ENCODE measurements around the gene ELOVL2.

The ELOVL2 gene

DNA sequence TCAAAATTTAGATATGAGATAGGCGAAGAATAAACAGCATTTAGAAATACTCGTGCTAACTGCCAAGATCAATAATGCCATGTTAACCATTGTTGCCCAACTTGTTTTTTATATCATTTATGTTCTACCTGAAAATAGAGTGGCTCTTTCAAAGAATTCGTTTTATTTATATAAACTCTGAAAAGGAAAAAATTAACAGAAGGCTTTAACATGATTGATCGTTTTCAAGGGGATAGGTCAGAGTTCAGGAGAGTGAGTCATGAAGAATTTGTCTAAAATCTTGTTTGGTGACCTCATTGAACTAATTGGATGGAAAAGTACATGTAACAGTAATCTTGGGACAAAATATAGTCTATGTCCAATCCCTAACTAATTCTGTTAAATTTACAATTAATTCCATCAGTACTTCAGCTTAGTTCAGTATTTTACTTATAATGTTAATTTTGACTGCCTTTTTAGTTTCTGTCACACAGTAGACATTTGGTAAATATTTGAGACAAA, 11.1 kb upstream of the ELOVL2 start:
- DNase-seq = no peak

- no peak for DNase-seq
Observed at GRCh38 chr6:11054722-11055121, 10.6 kb upstream of the ELOVL2 start.

GRCh38 chr6:11053307-11053706, 9.2 kb upstream of the ELOVL2 start:
- no peak for DNase-seq

DNA sequence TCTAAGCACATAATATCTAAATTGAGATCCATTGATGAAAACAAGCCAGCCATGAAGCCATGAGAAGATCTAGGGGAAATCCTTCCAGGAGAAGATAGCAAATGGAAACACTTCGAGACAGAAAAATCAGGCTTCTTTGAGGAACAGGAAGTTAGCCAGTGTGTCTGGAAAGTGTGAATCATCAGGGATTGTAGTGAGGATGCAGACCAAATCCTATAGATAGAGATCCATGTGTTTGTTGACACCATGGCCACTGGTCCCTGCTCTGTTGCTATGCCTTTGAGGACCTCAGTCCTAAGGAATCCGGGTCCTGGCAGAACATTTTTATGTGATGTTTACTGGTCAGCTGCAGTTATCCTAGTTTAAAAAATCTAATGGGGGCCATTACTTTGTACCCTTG, 6.6 kb upstream of the ELOVL2 start:
- no peak for DNase-seq

DNA sequence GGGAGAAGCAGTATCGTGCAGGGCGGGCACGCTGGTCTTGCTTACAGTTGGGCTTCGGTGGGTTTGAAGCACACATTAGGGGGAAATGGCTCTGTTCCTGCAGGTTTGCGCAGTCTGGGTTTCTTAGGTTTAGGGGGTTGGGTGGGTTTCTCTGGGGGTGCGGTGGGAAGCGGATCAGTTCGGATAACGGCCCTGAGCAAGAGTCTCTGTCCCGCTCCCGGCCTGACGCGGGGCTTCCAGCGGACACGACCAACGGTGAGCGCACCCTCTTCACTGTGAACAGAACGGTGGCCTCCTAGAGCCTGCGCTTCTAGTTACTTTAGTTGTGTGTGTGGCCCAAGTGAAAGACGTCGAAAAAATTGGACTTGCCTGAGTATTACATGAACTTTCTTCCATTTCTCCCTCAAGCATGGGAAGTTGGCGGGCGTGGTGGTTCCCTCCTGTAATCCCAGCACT, 635 bp upstream of the ELOVL2 start:
- no peak for DNase-seq

GRCh38 chr6:11043378-11043960, 636 bp downstream of the ELOVL2 start:
- no peak for DNase-seq

GRCh38 chr6:11042750-11043377, 1.2 kb downstream of the ELOVL2 start:
- peak; percentile 84 for DNase-seq

- DNase-seq = no peak
Observed at GRCh38 chr6:11042025-11042749, 1.9 kb downstream of the ELOVL2 start.

- DNase-seq = no peak
Observed at GRCh38 chr6:11040134-11040533, 4.0 kb downstream of the ELOVL2 start.

DNA sequence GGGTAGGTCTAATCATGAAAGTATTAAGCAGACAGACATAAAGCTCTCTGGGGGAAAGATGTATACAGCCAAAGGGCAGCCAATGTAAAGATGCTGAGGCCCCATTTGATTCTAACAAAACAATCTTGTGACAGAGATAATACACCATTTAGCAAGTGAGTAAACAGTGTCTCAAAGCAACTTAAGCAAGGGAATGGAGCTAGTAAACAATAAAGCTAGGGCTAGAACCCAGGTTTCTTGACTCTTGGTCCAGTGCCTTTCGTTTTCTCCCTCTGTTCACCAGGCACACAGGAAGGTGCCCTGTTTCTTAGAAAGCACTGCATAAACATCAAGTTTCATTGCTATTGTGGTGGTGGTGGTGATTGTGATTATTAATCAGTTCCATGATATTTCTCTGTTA, 5.1 kb downstream of the ELOVL2 start:
- DNase-seq = no peak

DNA sequence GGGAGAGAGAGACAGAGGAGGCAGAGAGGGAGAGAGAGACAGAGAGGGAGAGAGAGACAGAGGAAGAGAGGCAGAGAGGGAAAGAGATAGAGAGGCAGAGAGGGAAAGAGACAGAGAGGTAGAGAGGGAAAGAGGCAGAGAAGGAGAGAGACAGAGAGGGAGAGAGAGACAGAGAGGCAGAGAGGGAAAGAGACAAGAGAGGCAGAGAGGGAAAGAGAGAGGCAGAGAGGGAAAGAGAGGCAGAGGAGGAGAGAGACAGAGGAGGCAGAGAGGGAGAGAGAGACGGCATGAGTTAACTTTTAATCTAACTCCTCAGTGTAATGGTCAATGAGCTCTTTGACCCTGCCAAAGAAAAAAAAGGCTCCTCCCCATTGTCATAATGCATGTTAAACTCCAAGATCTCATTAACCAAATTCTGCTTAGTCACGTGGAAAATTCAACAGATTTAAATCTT, 7.1 kb downstream of the ELOVL2 start:
- no peak for DNase-seq

- no peak for DNase-seq
Observed at GRCh38 chr6:11036351-11036740, 7.8 kb downstream of the ELOVL2 start.

- DNase-seq = no peak
Observed at GRCh38 chr6:11035616-11036350, 8.3 kb downstream of the ELOVL2 start.

DNA sequence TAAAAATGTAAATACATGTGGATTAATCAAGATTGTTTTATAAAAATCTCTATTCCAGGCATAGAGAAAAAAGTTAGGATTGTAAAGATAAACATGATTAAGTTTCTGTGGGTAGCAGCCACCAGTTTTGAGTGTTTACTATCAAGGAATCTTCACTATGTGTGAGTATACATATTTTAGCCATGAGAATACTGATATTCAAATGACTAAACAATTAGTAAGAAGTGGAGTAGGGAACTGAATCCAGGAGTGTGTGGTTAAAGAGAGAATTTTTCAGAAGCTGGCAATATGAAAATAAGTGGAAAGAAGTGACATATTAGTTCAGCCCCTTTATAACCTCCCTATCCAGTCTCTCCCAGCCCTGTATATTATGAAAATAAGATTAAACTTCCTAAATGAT, 10.3 kb downstream of the ELOVL2 start:
- DNase-seq = no peak

DNA sequence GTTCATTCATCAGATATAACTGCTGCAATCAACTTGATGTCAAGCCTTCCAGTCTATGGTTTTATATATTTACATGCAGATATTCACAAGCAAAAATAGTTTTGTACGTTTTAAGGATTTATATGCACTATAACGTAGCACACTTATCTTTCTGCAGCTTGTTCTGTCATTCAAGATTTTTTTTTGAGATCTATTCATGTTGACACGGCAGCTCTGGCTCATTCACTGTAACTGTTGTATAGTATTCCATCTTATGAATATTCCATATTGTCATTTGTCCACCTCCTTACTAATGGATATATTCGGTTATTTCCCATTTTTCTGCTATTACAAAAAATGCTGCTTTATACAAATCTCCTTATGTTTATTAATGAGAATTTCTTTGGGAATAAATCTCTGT, 13.2 kb downstream of the ELOVL2 start:
- no peak for DNase-seq

GRCh38 chr6:11028959-11029358, 15.1 kb downstream of the ELOVL2 start:
- no peak for DNase-seq

DNA sequence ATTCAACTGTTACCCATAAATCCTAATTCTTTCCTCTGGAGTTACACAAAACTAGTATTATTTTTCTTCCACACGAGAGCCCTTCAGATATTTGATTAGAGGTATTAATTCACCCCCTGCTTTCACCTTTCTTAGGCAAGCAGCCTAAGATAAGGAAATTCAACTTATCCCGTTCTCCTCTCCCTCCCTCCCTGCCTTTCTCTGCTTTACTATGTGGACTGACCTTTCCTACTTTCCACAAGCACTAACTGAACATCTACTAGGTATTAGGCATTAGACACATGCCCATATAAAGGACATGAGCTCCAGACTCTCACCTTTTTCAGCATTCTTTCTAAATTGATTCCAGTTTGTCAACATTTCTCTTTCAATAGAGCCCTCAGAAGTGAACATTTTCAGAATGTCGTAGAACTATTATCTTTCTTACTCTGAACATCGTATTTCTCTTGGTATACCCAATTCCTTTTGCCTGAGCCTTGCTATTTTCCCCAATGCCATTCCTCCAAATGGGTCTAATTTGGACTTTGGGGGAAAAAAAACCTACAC, 16.5 kb downstream of the ELOVL2 start:
- no peak for DNase-seq

DNA sequence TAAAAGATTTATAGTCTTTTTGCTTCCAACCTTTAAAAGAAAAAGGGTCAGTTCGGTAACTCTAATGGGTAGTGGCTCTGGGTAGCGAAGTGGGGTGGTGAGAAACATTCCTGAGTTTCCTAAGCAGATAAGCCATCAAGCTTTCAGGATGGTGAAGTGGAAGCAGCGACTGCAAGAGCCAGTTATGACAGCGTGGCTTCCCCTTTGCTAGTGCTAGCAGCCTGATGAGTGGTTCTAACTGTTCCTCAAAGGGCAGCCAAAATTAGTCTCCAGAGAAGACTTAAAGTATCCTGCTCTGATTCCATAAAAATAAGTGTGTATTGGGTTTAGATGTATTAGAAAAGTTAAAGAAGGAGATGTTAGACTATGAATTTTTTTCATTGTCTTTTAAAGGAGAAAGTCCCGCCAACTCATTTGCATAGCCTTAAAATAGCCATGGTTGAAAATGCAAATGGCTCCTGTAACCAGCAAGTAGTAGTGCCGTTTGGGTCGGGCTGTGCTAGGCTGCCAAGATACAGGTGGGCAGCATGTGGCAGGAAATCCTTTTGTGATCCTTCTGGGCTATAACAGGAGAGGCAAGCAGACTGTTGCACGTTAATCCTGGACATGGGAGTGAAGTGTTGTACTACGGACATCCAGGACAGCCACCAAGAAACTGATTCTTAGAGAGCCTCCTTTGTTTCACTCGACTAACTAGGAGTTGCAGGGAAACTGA, 18.0 kb downstream of the ELOVL2 start:
- peak; percentile 90 for DNase-seq

DNA sequence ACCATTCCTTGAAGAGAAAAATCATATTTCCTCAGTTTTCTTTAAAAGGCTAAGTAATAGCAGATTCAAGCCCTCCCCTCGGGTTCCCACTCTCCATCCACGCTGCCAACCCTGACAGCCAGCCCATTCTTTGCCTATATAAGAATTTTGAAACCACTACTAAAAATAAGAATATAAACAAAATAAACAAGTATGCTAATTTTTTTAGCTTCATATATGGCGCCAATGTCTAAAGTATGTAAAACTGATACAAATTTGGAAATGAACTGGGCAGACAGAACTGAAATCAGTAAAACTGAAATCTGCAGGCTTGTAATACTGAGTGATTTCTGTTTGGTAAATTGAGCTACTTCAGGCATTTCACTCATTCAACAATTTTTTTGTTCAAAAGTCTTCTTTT, 19.0 kb downstream of the ELOVL2 start:
- DNase-seq = no peak

DNA sequence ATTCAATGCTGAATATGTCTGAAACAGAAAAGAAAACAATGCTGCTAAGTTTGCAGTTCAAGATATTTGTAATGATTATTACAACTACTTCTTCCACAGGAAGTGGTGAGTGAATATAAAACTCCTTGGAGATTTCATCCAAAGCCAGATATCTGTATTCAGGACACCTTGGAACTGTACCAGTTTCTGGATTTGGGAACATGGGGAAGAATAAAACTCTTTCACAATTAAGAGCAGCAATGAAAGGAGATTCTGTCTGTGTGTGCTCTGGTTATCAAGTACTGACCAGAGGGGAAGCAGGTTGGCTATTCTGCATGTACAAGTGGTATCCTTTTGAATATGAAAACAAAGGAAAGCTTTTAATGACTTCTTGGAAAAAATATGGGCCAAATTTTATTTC, 21.1 kb downstream of the ELOVL2 start:
- DNase-seq = no peak

DNA sequence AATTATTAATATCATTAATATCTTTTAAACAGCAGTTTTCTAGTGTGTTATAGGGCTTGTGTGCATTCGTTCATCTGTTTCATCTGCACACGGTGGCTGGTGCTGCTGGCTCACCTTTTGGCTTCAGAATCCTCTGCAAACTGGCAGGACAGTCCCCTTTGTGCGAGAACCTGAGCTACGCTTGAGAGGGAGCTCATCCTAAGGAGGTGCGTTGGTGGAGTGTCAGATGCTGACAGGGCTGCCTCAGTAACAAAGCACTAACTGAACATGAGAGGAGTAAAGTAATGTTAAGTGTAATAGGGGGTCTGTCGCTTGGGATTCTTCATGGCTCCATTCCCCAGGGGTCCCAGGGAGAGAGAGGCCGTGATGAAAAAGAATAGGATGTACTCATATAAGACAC, 22.4 kb downstream of the ELOVL2 start:
- no peak for DNase-seq

- no peak for DNase-seq
Observed at GRCh38 chr6:11021003-11021402, 23.1 kb downstream of the ELOVL2 start.

Measured in NCI-H524 treated with DMSO at 0.1 percent for 48 hours (cell line).